Astrocyte (in vitro differentiated cells and primary cell): Measurements from ENCODE around the gene AUTS2. TPM values are rescaled to one million over a fixed set of nuclear protein-coding genes. Genes with fewer than 3 reads are reported as not detected.

ENCODE experiments used
- DNase-seq: peaks from one replicate; pipeline ENCODE4 v3.0.0-alpha.2; 2010; ENCODE audit warnings: low read depth
- FAIRE-seq: peaks from 2 replicates; lab custom pipeline; 2011; peaks lifted over from hg19 to GRCh38; lab: Jason Lieb, UNC
- H2AFZ ChIP-seq: 2 replicates; pipeline ENCODE4 v1.6.0; 2012; ENCODE audit warnings: low read depth, low read length, inconsistent platforms
- H3K27ac ChIP-seq: 2 replicates; pipeline ENCODE4 v1.5.1; 2011; ENCODE audit warnings: low read depth, low read length, inconsistent platforms
- H3K27me3 ChIP-seq: 2 replicates; pipeline ENCODE4 v1.6.0; 2011; ENCODE audit warnings: low read length, inconsistent platforms; ENCODE audit not compliant: insufficient read depth
- H3K36me3 ChIP-seq: 2 replicates; pipeline ENCODE4 v1.5.1; 2011; ENCODE audit warnings: low read length, inconsistent platforms; ENCODE audit not compliant: insufficient read depth
- H3K4me1 ChIP-seq: 2 replicates; pipeline ENCODE4 v1.5.1; 2011; ENCODE audit warnings: low read length, inconsistent platforms; ENCODE audit not compliant: insufficient read depth
- H3K4me2 ChIP-seq: 2 replicates; pipeline ENCODE4 v1.6.0; 2012; ENCODE audit warnings: low read length, inconsistent platforms
- H3K4me3 ChIP-seq: 2 replicates; pipeline ENCODE4 v1.5.1; 2011; ENCODE audit warnings: low read depth, mild to moderate bottlenecking, low read length, inconsistent platforms; ENCODE audit not compliant: insufficient read depth
- H3K79me2 ChIP-seq: 2 replicates; pipeline ENCODE4 v1.6.0; 2012; ENCODE audit warnings: mild to moderate bottlenecking, low read length, inconsistent platforms; ENCODE audit not compliant: insufficient read depth
- H3K9ac ChIP-seq: 2 replicates; pipeline ENCODE4 v1.6.0; 2012; ENCODE audit warnings: mild to moderate bottlenecking, low read length, inconsistent platforms
- H3K9me3 ChIP-seq: 2 replicates; pipeline ENCODE4 v1.5.1; 2012; ENCODE audit warnings: low read depth, mild to moderate bottlenecking, low read length, inconsistent platforms; ENCODE audit not compliant: insufficient read depth
- H4K20me1 ChIP-seq: 2 replicates; pipeline ENCODE4 v1.6.0; 2012; ENCODE audit warnings: low read length, inconsistent platforms; ENCODE audit not compliant: insufficient read depth
- H3K27ac Mint-ChIP-seq: one replicate; pipeline ENCODE4 v1.8.0; 2021; ENCODE audit warnings: mild to moderate bottlenecking, mixed read lengths; ENCODE audit not compliant: unreplicated experiment
- H3K27me3 Mint-ChIP-seq: one replicate; pipeline ENCODE4 v1.8.0; 2021; ENCODE audit warnings: low read depth, mixed read lengths; ENCODE audit not compliant: unreplicated experiment
- H3K36me3 Mint-ChIP-seq: one replicate; pipeline ENCODE4 v1.8.0; 2021; ENCODE audit warnings: low read depth, mixed read lengths; ENCODE audit not compliant: unreplicated experiment
- H3K4me1 Mint-ChIP-seq: one replicate; pipeline ENCODE4 v1.8.0; 2021; ENCODE audit warnings: low read depth, mixed read lengths; ENCODE audit not compliant: unreplicated experiment
- H3K4me3 Mint-ChIP-seq: one replicate; pipeline ENCODE4 v1.8.0; 2021; ENCODE audit warnings: mild to moderate bottlenecking, moderate library complexity, mixed read lengths; ENCODE audit not compliant: unreplicated experiment
- H3K9me3 Mint-ChIP-seq: one replicate; pipeline ENCODE4 v1.8.0; 2021; ENCODE audit warnings: mild to moderate bottlenecking, mixed read lengths; ENCODE audit not compliant: unreplicated experiment
- EZH2 ChIP-seq: IDR thresholded peaks from 2 replicates; pipeline ENCODE4 v1.6.1; 2012; ENCODE audit warnings: mild to moderate bottlenecking, low read length, inconsistent platforms; ENCODE audit not compliant: insufficient read depth
- total RNA-seq: library from RNA; stranded (reverse); gene quantifications from 2 replicates; pipeline ENCODE4 v1.2.1, GENCODE V29; 2021
- TF ChIP-seq, protein P1 (sequence below): IDR thresholded peaks from 2 replicates; pipeline ENCODE4 v1.5.1; 2011; ENCODE audit warnings: low read depth, mild to moderate bottlenecking, inconsistent platforms, low read length, moderate library complexity; ENCODE audit not compliant: insufficient read depth

The AUTS2 gene
- total RNA-seq, 1 donor from 2014 or later = 73.2 TPM

DNA sequence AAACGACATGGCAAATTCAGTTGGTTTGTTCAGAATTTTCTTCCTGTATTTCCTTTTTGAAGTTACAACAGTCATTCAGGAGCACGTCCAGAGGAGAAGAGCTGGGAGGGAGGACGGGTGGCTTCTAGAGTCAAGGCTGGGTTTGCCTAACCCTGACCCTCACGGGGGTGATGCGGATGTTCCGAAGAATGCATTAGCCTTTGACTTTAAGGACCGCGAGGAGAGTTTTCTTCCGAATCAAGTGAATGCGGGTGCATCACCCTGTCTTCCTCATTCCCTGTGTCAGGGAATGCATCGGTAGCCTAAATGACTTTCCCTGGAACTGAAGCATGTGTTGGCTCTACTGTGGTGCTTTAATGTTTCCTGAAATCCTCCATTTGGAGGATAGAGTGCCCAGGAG, 1137.0 kb downstream of the AUTS2 start:
- no peak overlapping the region for H3K4me2 ChIP-seq

DNA sequence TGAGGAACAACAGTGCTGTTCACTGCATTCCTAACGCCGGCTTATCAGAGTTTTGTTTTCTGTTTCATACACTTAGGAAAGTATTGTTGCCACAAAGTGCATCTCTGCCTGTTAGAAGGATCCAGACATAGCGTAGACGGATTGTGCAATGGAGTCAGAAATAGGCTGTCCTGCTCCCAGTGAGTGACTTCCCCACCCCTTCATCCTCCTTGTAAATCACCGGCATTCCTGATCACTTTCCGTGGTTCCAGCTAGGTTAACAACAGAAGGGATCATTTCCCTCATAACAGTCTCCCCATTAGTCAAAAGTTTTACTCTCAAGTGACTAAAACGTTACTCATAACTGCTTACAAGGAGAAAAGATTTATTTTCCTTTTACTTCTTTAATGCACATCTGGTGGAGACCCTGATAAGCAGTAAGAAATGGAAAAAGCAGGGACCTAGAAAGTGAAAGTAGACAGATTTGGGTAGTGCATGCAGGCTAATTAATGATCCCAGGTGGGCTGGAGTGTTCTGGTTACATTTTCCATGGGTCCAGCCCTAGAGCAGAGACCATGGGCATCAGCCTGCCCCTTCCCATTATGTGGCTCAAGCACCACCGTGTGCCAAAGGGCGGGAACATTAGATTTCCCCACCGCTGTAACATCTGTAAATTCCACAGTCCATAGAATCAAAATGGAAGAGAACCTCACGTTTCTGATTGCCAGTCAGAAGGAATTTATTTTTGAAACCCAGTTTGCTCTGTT, 1138.6 kb downstream of the AUTS2 start:
- H2AFZ ChIP-seq = no peak overlapping the region
- peak; percentile 99 for FAIRE-seq
- peaks cover 71% of the 10 kb centered on the region for H4K20me1 ChIP-seq
- H3K36me3 ChIP-seq = no peaks in the 10 kb centered on the region
- H3K27ac Mint-ChIP-seq = peak overlapping the region; percentile 91
- H3K4me1 ChIP-seq = peaks cover 17% of the 10 kb centered on the region
- no peaks in the 10 kb centered on the region for H3K27me3 ChIP-seq
- H3K9me3 ChIP-seq = no peaks in the 10 kb centered on the region
- peaks cover 69% of the 10 kb centered on the region for H3K79me2 ChIP-seq
- no peaks in the 10 kb centered on the region for H3K9me3 Mint-ChIP-seq
- no peaks in the 10 kb centered on the region for H3K27me3 Mint-ChIP-seq
- H3K27ac ChIP-seq = peak overlapping the region; percentile 50
- peak; percentile 91 for DNase-seq
- H3K9ac ChIP-seq = peak overlapping the region; percentile 51
- H3K36me3 Mint-ChIP-seq = peaks cover 2% of the 10 kb centered on the region
- peaks cover 48% of the 10 kb centered on the region for H3K4me1 Mint-ChIP-seq
- TF ChIP-seq, protein P1, sequence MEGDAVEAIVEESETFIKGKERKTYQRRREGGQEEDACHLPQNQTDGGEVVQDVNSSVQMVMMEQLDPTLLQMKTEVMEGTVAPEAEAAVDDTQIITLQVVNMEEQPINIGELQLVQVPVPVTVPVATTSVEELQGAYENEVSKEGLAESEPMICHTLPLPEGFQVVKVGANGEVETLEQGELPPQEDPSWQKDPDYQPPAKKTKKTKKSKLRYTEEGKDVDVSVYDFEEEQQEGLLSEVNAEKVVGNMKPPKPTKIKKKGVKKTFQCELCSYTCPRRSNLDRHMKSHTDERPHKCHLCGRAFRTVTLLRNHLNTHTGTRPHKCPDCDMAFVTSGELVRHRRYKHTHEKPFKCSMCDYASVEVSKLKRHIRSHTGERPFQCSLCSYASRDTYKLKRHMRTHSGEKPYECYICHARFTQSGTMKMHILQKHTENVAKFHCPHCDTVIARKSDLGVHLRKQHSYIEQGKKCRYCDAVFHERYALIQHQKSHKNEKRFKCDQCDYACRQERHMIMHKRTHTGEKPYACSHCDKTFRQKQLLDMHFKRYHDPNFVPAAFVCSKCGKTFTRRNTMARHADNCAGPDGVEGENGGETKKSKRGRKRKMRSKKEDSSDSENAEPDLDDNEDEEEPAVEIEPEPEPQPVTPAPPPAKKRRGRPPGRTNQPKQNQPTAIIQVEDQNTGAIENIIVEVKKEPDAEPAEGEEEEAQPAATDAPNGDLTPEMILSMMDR = no peak
- TF ChIP-seq EZH2 = no peak
- H3K4me3 Mint-ChIP-seq = peak overlapping the region; percentile 77
- peak overlapping the region; percentile 58 for H3K4me3 ChIP-seq
- peak overlapping the region; percentile 86 for H3K4me2 ChIP-seq

More for the DNA sequence above, 1137.0 kb downstream of the AUTS2 start:
- Histone ChIP-seq H3K79me2 (peaks cover 66% of the 10 kb centered on the region), H3K9me3 (no peaks in the 10 kb centered on the region), H3K27ac (no peak overlapping the region), H3K27me3 (no peaks in the 10 kb centered on the region), H2AFZ (no peak overlapping the region), H3K36me3 (no peaks in the 10 kb centered on the region), H3K4me1 (peaks cover 17% of the 10 kb centered on the region), H3K9ac (no peak overlapping the region), H3K4me3 (no peak overlapping the region), H4K20me1 (peaks cover 77% of the 10 kb centered on the region)
- DNase-seq (no peak), FAIRE-seq (no peak)
- no peaks in the 10 kb centered on the region for H3K27me3 Mint-ChIP-seq
- H3K9me3 Mint-ChIP-seq = no peaks in the 10 kb centered on the region
- H3K36me3 Mint-ChIP-seq = peaks cover 2% of the 10 kb centered on the region
- H3K4me3 Mint-ChIP-seq = no peak overlapping the region
- no peak for TF ChIP-seq EZH2
- TF ChIP-seq, protein P1 = no peak
- peak overlapping the region; percentile 11 for H3K27ac Mint-ChIP-seq
- H3K4me1 Mint-ChIP-seq = peaks cover 45% of the 10 kb centered on the region

DNA sequence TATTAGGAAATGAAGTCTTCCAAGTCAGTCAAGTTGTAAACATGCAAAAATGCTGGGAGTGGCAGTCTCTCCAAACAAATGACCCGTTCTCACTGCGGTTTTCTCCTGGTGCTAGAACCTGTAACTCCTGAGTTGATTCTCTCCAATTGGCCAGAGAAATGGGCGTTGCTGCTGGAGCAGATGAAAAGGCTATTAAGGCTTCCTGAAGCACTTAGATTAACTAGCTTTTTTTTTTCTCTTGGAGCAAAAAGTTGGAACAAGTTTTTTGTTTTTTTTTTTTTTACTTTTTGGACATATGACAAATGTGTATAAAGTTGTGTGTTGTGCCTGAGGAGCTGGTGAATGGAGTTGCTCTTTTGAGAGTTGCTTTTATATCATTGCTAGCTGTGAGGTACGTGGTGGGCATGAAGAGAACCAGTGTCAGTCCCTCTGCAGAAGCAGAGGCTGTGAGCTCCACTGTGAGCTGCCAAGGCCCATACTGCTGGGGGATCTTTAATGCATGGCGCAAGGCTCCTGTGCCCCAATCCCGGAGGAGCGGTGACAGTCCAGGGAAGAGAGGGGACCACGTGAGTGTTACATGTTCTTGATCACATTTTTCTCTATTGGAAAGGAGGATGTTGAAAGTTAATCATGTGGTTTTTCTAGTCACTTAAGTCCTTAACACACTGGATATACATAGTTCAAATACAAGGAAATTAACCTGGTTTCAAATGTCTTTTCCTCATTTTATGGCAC, 1140.0 kb downstream of the AUTS2 start:
- DNase-seq = peak; percentile 56
- peaks cover 71% of the 10 kb centered on the region for H4K20me1 ChIP-seq
- TF ChIP-seq, protein P1 = no peak
- TF ChIP-seq EZH2 = no peak

More for the DNA sequence above, 1140.0 kb downstream of the AUTS2 start:
- peaks cover 2% of the 10 kb centered on the region for H3K36me3 Mint-ChIP-seq
- H3K9ac ChIP-seq = no peak overlapping the region
- peak overlapping the region; percentile 28 for H3K4me2 ChIP-seq
- no peak overlapping the region for H3K27ac ChIP-seq
- H3K27me3 ChIP-seq = no peaks in the 10 kb centered on the region
- H3K4me3 Mint-ChIP-seq = no peak overlapping the region
- no peaks in the 10 kb centered on the region for H3K9me3 Mint-ChIP-seq
- no peak overlapping the region for H3K4me3 ChIP-seq
- H3K36me3 ChIP-seq = no peaks in the 10 kb centered on the region
- no peak overlapping the region for H2AFZ ChIP-seq
- H3K27me3 Mint-ChIP-seq = no peaks in the 10 kb centered on the region
- no peaks in the 10 kb centered on the region for H3K9me3 ChIP-seq
- peaks cover 17% of the 10 kb centered on the region for H3K4me1 ChIP-seq
- peaks cover 48% of the 10 kb centered on the region for H3K4me1 Mint-ChIP-seq
- FAIRE-seq = peak; percentile 64
- H3K79me2 ChIP-seq = peaks cover 66% of the 10 kb centered on the region
- no peak overlapping the region for H3K27ac Mint-ChIP-seq
